MM.1S (cell line): Measurements from ENCODE around the gene ADARB1.

ENCODE experiments used
- DNase-seq: peaks from one replicate; pipeline ENCODE4 v3.0.0-alpha.2; 2015
- H2AFZ ChIP-seq: fragments of 300-600 bp; sonication (generic); 2 replicates; pipeline ENCODE4 v1.6.0; 2016; ENCODE audit warnings: antibody characterized with exemption, low read length
- H3F3A ChIP-seq: fragments of 300-600 bp; sonication (generic); 2 replicates; pipeline ENCODE4 v1.6.1; 2016; ENCODE audit warnings: mild to moderate bottlenecking, antibody characterized with exemption, low read length, moderate library complexity, mixed read lengths; ENCODE audit not compliant: insufficient read depth
- H3K27ac ChIP-seq: fragments of 300-600 bp; sonication (generic); 2 replicates; pipeline ENCODE4 v1.5.1; 2016; ENCODE audit warnings: mild to moderate bottlenecking, low read length
- H3K27me3 ChIP-seq: fragments of 300-600 bp; sonication (generic); replicated peaks from 2 replicates; pipeline ENCODE4 v1.6.0; 2016; ENCODE audit warnings: low read length; ENCODE audit not compliant: insufficient read depth
- H3K36me3 ChIP-seq: fragments of 300-600 bp; sonication (generic); replicated peaks from 2 replicates; pipeline ENCODE4 v1.6.1; 2016; ENCODE audit warnings: mild to moderate bottlenecking, low read length, mixed read lengths; ENCODE audit not compliant: insufficient read depth
- H3K4me1 ChIP-seq: fragments of 300-600 bp; sonication (generic); 2 replicates; pipeline ENCODE4 v1.6.1; 2016; ENCODE audit warnings: low read length, mixed read lengths
- H3K4me2 ChIP-seq: fragments of 300-600 bp; sonication (generic); 2 replicates; pipeline ENCODE4 v1.6.0; 2016; ENCODE audit warnings: low read depth, low read length
- H3K4me3 ChIP-seq: fragments of 300-600 bp; sonication (generic); 2 replicates; pipeline ENCODE4 v1.5.1; 2016; ENCODE audit warnings: low read length, mixed read lengths
- H3K79me2 ChIP-seq: fragments of 300-600 bp; sonication (generic); 2 replicates; pipeline ENCODE4 v1.6.1; 2016; ENCODE audit warnings: mixed run types, low read length, mixed read lengths
- H3K9ac ChIP-seq: fragments of 300-600 bp; sonication (generic); 2 replicates; pipeline ENCODE4 v1.6.1; 2016; ENCODE audit warnings: low read length, mixed read lengths
- H3K9me2 ChIP-seq: fragments of 300-600 bp; sonication (generic); replicated peaks from 2 replicates; pipeline ENCODE4 v1.6.1; 2016; ENCODE audit warnings: mild to moderate bottlenecking, low read length, mixed read lengths; ENCODE audit not compliant: insufficient read depth
- H3K9me3 ChIP-seq: fragments of 300-600 bp; sonication (generic); replicated peaks from 2 replicates; pipeline ENCODE4 v1.6.1; 2016; ENCODE audit warnings: mild to moderate bottlenecking, low read length, mixed read lengths; ENCODE audit not compliant: insufficient read depth
- H4K20me1 ChIP-seq: fragments of 300-600 bp; sonication (generic); 2 replicates; pipeline ENCODE4 v1.6.1; 2016; ENCODE audit warnings: mild to moderate bottlenecking, low read length, moderate library complexity, mixed read lengths; ENCODE audit not compliant: insufficient read depth
- CTCF ChIP-seq: fragments of 300-600 bp; sonication (generic); IDR thresholded peaks from 2 replicates; pipeline ENCODE4 v1.5.1; 2016; ENCODE audit warnings: antibody characterized with exemption, low read length, mixed read lengths
- EZH2 ChIP-seq: fragments of 300-600 bp; sonication (generic); optimal IDR thresholded peaks from 2 replicates; pipeline ENCODE3; 2017; ENCODE audit warnings: low read depth, mild to moderate bottlenecking, antibody characterized with exemption, low read length, mixed read lengths
- EZH2phosphoT487 ChIP-seq: fragments of 300-600 bp; sonication (generic); IDR thresholded peaks from 2 replicates; pipeline ENCODE4 v1.6.1; 2018; ENCODE audit warnings: antibody characterized with exemption, low read length

The ADARB1 gene

GRCh38 chr21:45120975-45121374 lies 46.6 kb downstream of the ADARB1 start:
- H3K4me3 ChIP-seq, result no peak overlapping the region
- no peaks in the 10 kb centered on the region for H4K20me1 ChIP-seq
- H3K4me1 ChIP-seq, result no peaks in the 10 kb centered on the region
- no peak overlapping the region for H2AFZ ChIP-seq
- no peaks in the 10 kb centered on the region for H3K79me2 ChIP-seq
- no peak overlapping the region for H3K4me2 ChIP-seq
- no peaks in the 10 kb centered on the region for H3K9me3 ChIP-seq
- TF ChIP-seq EZH2 (no peak), EZH2phosphoT487 (no peak), CTCF (no peak)
- H3F3A ChIP-seq, result no peaks in the 10 kb centered on the region
- H3K9me2 ChIP-seq, result no peaks in the 10 kb centered on the region
- H3K9ac ChIP-seq, result no peak overlapping the region
- peaks cover 100% of the 10 kb centered on the region for H3K27me3 ChIP-seq
- no peak for DNase-seq
- H3K27ac ChIP-seq, result no peak overlapping the region
- no peaks in the 10 kb centered on the region for H3K36me3 ChIP-seq

GRCh38 chr21:45122030-45122429 lies 47.6 kb downstream of the ADARB1 start:
- no peak for DNase-seq
- no peak overlapping the region for H3K4me3 ChIP-seq
- H3K9ac ChIP-seq, result no peak overlapping the region
- no peak for TF ChIP-seq CTCF
- no peak for TF ChIP-seq EZH2phosphoT487
- TF ChIP-seq EZH2, result no peak
- H3K9me2 ChIP-seq, result no peaks in the 10 kb centered on the region
- no peaks in the 10 kb centered on the region for H3F3A ChIP-seq
- no peaks in the 10 kb centered on the region for H3K4me1 ChIP-seq
- H3K27ac ChIP-seq, result no peak overlapping the region
- peaks cover 100% of the 10 kb centered on the region for H3K27me3 ChIP-seq
- H2AFZ ChIP-seq, result no peak overlapping the region
- H3K9me3 ChIP-seq, result no peaks in the 10 kb centered on the region
- H3K4me2 ChIP-seq, result no peak overlapping the region
- H3K36me3 ChIP-seq, result no peaks in the 10 kb centered on the region
- no peaks in the 10 kb centered on the region for H3K79me2 ChIP-seq
- no peaks in the 10 kb centered on the region for H4K20me1 ChIP-seq

- Histone ChIP-seq H3K9ac (no peak overlapping the region), H3K27me3 (peaks cover 100% of the 10 kb centered on the region), H3K9me3 (no peaks in the 10 kb centered on the region), H3K4me3 (no peak overlapping the region), H3K4me2 (no peak overlapping the region), H3K27ac (no peak overlapping the region), H3F3A (no peaks in the 10 kb centered on the region), H3K9me2 (no peaks in the 10 kb centered on the region), H2AFZ (no peak overlapping the region), H4K20me1 (no peaks in the 10 kb centered on the region), H3K4me1 (no peaks in the 10 kb centered on the region), H3K36me3 (no peaks in the 10 kb centered on the region), H3K79me2 (no peaks in the 10 kb centered on the region)
- DNase-seq, result no peak
- TF ChIP-seq CTCF (no peak), EZH2phosphoT487 (no peak), EZH2 (no peak)
Observed at GRCh38 chr21:45122432-45123132, 48.2 kb downstream of the ADARB1 start.
